Putamen (tissue), 1 donor: ENCODE data around the gene SREBF1.

Experiments
- DNase-seq: peaks from one replicate; pipeline ENCODE4 v3.0.0-alpha.2; 2016; ENCODE audit warnings: low spot score

SREBF1 gene

GRCh38 chr17:17840751-17841591 is 4.2 kb upstream of the SREBF1 start:
- DNase-seq: peak; percentile 78

DNA sequence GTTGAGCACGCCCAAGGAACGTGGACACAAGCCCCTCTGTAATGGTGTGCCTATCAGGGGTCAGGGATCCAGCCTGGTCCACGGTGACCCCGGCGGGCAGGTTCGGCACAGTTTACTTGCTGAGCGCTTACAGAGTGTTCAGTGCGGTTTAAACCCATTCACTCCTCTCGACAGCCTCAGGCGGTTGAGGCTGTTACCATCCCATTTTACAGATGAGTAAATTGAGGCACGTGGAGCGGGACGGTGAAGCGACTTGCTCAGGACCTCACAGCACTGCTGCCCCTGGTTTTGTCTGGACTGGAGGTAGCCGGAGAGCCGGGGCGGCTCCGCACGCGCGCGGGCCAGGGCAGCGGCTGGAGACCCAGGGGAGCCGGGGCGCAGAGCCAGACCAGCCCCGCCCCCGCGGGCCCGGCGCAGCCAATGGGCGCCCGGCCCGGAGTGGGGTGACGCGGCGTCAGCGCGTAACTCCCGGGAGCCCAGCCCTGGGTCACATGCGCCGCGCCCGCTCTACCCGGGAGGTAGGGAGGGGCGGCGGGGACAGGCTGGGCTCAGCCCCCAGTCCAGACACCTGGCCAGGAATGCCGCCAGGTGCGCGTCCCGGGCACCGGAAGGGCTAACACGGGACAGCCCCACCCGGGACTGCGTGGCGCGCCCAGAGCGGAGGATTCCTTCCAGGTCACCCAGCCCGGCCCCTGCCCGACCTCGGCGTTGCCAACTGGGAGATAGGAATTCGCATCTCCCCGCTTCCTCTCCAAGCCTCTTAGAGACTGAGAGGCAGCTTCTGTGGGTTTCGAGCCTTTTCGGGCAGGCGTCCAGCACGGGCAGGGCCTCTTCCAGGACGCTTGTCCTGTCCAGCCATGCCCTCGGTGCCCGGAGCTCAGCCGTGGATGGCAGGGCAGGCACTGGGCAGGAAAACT is 3.3 kb upstream of the SREBF1 start:
- DNase-seq: peak; percentile 91

DNA sequence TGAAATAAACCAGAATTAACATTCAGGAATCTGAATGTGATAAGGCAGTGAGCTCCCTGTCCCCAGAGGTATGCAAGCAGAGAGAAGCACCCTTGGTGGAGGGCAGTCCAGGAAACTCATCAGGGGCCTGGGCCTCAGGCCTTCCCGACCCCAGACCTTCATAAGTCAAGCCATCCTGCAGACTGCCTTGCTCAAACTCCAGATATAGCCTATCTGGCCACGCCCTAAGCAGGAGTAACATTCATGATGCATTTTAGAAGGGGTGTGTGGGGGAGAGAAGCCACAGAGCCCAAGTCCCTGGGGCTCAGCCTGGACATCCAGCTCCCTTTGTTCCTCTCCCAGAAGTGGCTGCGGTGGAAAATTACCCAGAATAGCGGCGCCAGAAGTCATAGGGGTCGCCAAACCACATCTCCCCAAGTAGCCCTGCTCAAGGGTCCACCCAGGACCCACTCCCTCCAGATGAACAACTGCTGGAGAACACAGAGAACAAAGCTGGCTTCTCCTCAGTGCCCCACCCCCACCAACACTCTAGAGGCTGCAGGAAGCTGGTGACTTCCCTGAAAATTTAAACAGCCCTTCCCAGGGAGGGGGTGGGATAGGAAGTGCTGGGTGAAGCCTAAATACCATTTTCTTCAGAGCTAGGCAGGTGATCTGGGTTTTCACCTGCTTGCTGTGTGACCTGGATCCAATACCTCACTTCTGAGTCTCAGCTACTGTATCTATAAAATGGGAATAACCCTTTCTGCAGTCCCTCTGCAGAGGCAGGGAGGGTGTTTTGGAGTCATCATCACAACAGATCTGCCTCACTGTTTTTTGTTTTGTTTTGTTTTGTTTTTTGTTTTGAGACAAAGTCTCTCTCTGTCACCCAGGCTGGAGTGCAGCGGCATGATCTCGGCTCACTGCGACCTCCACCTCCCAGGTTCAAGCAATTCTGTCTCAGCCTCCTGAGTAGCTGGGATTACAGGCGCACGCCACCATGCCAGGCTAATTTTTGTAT is 1.5 kb upstream of the SREBF1 start:
- DNase-seq: no peak

- no peak for DNase-seq
Measured at GRCh38 chr17:17837380-17837821, 615 bp upstream of the SREBF1 start.

- peak; percentile 98 for DNase-seq
Measured at GRCh38 chr17:17836250-17836817, 452 bp downstream of the SREBF1 start.

GRCh38 chr17:17835415-17836249 is 1.2 kb downstream of the SREBF1 start:
- DNase-seq: no peak

- no peak for DNase-seq
Measured at GRCh38 chr17:17834974-17835373, 1.8 kb downstream of the SREBF1 start.

GRCh38 chr17:17833658-17834357 is 3.0 kb downstream of the SREBF1 start:
- no peak for DNase-seq

- no peak for DNase-seq
Measured at GRCh38 chr17:17832032-17832363, 4.8 kb downstream of the SREBF1 start.

DNA sequence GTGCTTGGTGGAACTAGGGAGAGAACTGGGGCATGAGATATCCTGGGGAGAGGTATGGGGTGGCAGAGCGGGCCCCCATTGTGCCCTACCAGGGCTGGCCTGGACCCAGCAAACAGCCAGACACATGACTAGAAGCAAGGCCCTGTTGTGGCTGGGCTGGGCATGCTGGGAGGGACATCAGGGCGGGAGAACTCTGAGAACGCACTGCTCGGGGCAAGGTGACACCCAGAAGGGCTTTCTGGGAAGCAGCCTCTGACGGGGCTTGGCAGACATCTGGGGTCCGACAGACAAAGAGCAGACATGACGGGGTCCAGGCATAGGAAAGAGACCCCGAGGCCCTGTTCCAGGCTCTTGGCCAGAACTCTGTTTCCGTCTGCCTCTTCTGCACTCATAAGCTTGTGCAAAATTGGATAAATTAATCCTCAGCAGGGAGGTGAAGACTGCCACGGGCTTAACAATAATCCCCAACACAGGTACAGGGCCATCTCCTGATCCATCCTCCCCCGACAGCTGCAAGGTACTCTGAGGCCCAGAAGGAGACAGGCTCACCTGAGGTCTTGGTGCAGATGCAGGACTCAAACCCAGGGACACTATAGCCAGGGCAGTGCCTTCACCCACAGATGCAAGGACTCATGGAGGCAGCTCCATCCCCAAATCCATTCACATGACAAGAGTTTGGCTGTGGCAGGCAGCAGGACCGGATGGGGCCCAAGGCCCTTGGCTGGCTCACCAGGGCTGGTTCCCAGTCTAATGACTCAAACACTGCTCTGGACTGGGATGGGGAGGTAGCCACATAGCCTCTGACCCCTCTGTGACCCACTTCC is 5.4 kb downstream of the SREBF1 start:
- no peak for DNase-seq

DNA sequence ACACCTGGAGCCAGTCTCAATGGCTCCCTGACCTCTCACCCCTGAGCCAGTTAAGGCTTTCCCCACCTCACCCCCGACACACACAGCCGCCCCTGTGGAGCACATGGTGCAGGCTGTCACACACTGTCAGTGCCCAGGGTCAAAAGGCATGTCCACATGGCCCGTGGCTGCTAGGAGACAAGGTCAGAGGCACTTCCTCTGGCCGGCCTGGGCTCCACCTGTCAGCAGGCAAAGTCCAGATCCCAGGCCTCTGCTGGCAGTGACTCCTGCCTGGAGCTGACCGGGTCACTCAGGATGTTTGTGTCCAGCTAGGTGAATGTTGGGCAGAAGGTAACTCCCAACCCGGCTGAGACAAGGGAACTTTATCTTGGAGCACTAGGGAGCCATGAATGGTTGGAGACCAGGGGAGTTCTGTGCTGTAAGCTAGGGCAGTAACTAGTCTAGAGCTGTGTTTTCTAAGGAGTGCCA is 6.0 kb downstream of the SREBF1 start:
- no peak for DNase-seq

- no peak for DNase-seq
Measured at GRCh38 chr17:17830269-17830567, 6.6 kb downstream of the SREBF1 start.

- no peak for DNase-seq
Measured at GRCh38 chr17:17827826-17828621, 8.8 kb downstream of the SREBF1 start.

- no peak for DNase-seq
Measured at GRCh38 chr17:17826942-17827785, 9.6 kb downstream of the SREBF1 start.

GRCh38 chr17:17826342-17826713 is 10.5 kb downstream of the SREBF1 start:
- no peak for DNase-seq

GRCh38 chr17:17824783-17825614 is 11.8 kb downstream of the SREBF1 start:
- DNase-seq: no peak
